CD14-positive monocyte (primary cell): ENCODE measurements around the gene PWP2. TPM values are rescaled to one million over a fixed set of nuclear protein-coding genes. Genes with fewer than 3 reads are reported as not detected.

Experiments
- DNase-seq, 3 donors: peaks; one replicate each; pipeline ENCODE4 v3.0.0-alpha.2; 2011 to 2022
- H2AFZ ChIP-seq: 2 replicates; pipeline ENCODE4 v1.6.0; 2012; ENCODE audit warnings: mild to moderate bottlenecking, low read depth, low read length, inconsistent platforms; ENCODE audit not compliant: insufficient read depth, poor library complexity, severe bottlenecking
- H3K27ac ChIP-seq, 2 donors: 1 replicate in 1 of 2; 2 replicates in 1 of 2; pipeline ENCODE4 v1.5.1; 2012 to 2013; ENCODE audit warnings: low read length in 2 of 2, control low read depth in 1 of 2, inconsistent platforms in 1 of 2, low read depth in 1 of 2, mild to moderate bottlenecking in 1 of 2
- H3K27me3 ChIP-seq, 2 donors: one replicate each; pipeline versions ENCODE4 v1.6.0 to v1.6.1; 2011 to 2013; ENCODE audit warnings: low read length in 2 of 2; ENCODE audit not compliant: control insufficient read depth in 2 of 2, insufficient read depth in 2 of 2
- H3K36me3 ChIP-seq, 2 donors: replicated peaks in 1 of 2; 1 replicate in 1 of 2; 2 replicates in 1 of 2; pipeline versions ENCODE4 v1.5.1 to v1.6.1; 2012 to 2013; ENCODE audit warnings: low read length in 2 of 2, control low read depth in 1 of 2, inconsistent platforms in 1 of 2, mild to moderate bottlenecking in 1 of 2; ENCODE audit not compliant: insufficient read depth in 2 of 2, control insufficient read depth in 1 of 2
- H3K4me1 ChIP-seq, 2 donors: 1 replicate in 1 of 2; 2 replicates in 1 of 2; pipeline versions ENCODE4 v1.5.1 to v1.6.1; 2012 to 2013; ENCODE audit warnings: low read length in 2 of 2, control low read depth in 1 of 2, inconsistent platforms in 1 of 2, mild to moderate bottlenecking in 1 of 2, moderate library complexity in 1 of 2; ENCODE audit not compliant: insufficient read depth in 2 of 2, control insufficient read depth in 1 of 2
- H3K4me2 ChIP-seq: replicated peaks from 2 replicates; pipeline ENCODE3; 2012; ENCODE audit warnings: low read length, moderate library complexity, mild to moderate bottlenecking; ENCODE audit not compliant: poor library complexity, severe bottlenecking; ENCODE audit errors: extremely low read depth
- H3K4me3 ChIP-seq, 3 experiments: fragments of 200-600 bp in 1 of 3; sonication (generic) in 1 of 3; replicated peaks in 1 of 3; 1 replicate in 2 of 3; 2 replicates in 1 of 3; pipeline ENCODE4 v1.5.1; 2011 to 2013; ENCODE audit warnings: low read length in 3 of 3, mild to moderate bottlenecking in 3 of 3, control low read depth in 2 of 3, low read depth in 2 of 3, inconsistent platforms in 1 of 3, moderate library complexity in 1 of 3
- H3K79me2 ChIP-seq: 2 replicates; pipeline ENCODE4 v1.6.0; 2012; ENCODE audit warnings: mild to moderate bottlenecking, control low read depth, inconsistent platforms, low read length, moderate library complexity; ENCODE audit not compliant: insufficient read depth
- H3K9ac ChIP-seq: 2 replicates; pipeline ENCODE4 v1.6.0; 2017; ENCODE audit warnings: low read length, mild to moderate bottlenecking; ENCODE audit not compliant: insufficient read depth, poor library complexity, severe bottlenecking
- H3K9me3 ChIP-seq, 2 donors: replicated peaks in 1 of 2; 1 replicate in 1 of 2; 2 replicates in 1 of 2; pipeline versions ENCODE4 v1.5.1 to v1.6.1; 2012 to 2013; ENCODE audit warnings: low read length in 2 of 2, control low read depth in 1 of 2; ENCODE audit not compliant: control insufficient read depth in 1 of 2, insufficient read depth in 1 of 2
- H4K20me1 ChIP-seq: 2 replicates; pipeline ENCODE4 v1.6.0; 2012; ENCODE audit warnings: mild to moderate bottlenecking, low read length, control low read depth, moderate library complexity; ENCODE audit not compliant: insufficient read depth
- H3K27ac Mint-ChIP-seq, 7 donors: one replicate each; pipeline ENCODE4 v1.8.0; 2020; ENCODE audit warnings: mild to moderate bottlenecking in 7 of 7, mixed read lengths in 7 of 7, moderate library complexity in 6 of 7, inconsistent platforms in 2 of 7
- H3K27me3 Mint-ChIP-seq, 3 donors: one replicate each; pipeline ENCODE4 v1.8.0; 2021 to 2022; ENCODE audit warnings: low read depth in 3 of 3, mild to moderate bottlenecking in 3 of 3, mixed read lengths in 3 of 3, moderate library complexity in 3 of 3, inconsistent platforms in 1 of 3
- H3K36me3 Mint-ChIP-seq, 2 donors: one replicate each; pipeline ENCODE4 v1.8.0; 2020; ENCODE audit warnings: mixed read lengths in 2 of 2, inconsistent platforms in 1 of 2, mild to moderate bottlenecking in 1 of 2
- H3K4me1 Mint-ChIP-seq: one replicate; pipeline ENCODE4 v1.8.0; 2020; ENCODE audit warnings: mild to moderate bottlenecking, mixed read lengths
- H3K4me3 Mint-ChIP-seq, 2 donors: one replicate each; pipeline ENCODE4 v1.8.0; 2020; ENCODE audit warnings: mild to moderate bottlenecking in 2 of 2, mixed read lengths in 2 of 2, moderate library complexity in 1 of 2
- H3K9me3 Mint-ChIP-seq, 7 donors: one replicate each; pipeline ENCODE4 v1.8.0; 2020 to 2022; ENCODE audit warnings: mixed read lengths in 7 of 7, mild to moderate bottlenecking in 6 of 7, moderate library complexity in 6 of 7, inconsistent platforms in 2 of 7
- CTCF ChIP-seq: fragments of 200-600 bp; IDR thresholded peaks from one replicate; pipeline ENCODE4 v1.8.0; 2022; ENCODE audit warnings: antibody characterized with exemption, mild to moderate bottlenecking
- WGBS: methylation state at CpG from one replicate; pipeline ENCODE4 v1.1.5; 2013; ENCODE audit warnings: missing lambda C conversion rate; ENCODE audit not compliant: insufficient coverage; 5-methylcytosine and 5-hydroxymethylcytosine counted together
- intact Hi-C, 2 donors: fragments of 100-400 bp; cut with micrococcal nuclease; formaldehyde crosslinking; loops; one replicate each; pipeline versions ENCODE4 v1.15.0 to v1.15.1; 2023
- polyA plus RNA-seq, 3 donors: library from polyadenylated mRNA; depleted of rRNA in 1 of 3; unstranded in 2 of 3; stranded (reverse) in 1 of 3; fragments of 300-500 nt in 2 of 3; fragments of >200 nt in 1 of 3; fragmentation: Illumina TruSeq in 2 of 3; gene quantifications; 1 replicate in 2 of 3; 2 replicates in 1 of 3; pipeline ENCODE4 v1.2.3, GENCODE V29; 2012 to 2021

The PWP2 gene
- polyA plus RNA-seq, 3 donors: 2.1 to 4.4 (median 4.4) TPM

DNA sequence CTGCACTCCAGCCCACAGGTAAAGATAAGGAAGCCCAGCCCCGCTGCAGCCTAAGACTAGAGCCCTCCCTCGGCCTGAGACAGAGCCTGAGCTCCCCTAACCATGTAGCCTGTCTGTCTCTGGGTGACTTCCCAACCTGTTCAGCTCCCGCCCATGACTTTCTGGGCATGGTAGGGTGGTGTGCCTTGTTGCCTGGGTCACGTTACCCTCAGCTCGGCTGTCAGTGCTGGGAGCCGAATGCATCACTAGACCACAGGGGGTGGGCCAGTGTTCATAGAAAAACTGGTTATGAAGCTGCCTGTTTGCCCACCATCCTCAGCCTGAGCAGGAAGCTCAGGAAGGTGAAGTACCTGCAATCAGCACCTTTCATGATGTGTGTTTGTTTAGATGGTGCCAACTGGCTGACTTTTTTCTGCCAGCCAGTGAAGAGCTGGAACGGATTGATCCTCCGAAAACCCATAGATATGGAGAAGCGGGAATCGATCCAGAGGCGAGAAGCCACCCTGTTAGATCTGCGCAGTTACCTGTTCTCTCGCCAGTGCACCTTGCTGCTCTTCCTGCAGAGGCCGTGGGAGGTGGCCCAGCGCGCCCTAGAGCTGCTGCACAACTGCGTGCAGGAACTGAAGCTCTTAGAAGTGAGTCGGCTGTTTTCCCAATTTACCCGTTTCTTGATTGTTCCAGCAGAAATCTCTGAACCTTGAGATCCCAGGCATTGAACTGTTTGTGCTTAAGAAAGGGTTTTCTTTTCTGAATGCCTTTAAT, 43.9 kb upstream of the PWP2 start:
- Histone ChIP-seq H3K4me1 (peaks cover 3 to 7% of the 10 kb centered on the region in 2 donors), H3K79me2 (peaks cover 33% of the 10 kb centered on the region), H2AFZ (no peak overlapping the region), H3K27ac (no peak overlapping the region), H3K9ac (no peak overlapping the region), H3K9me3 (no peaks in the 10 kb centered on the region), H3K4me2 (no peak overlapping the region), H3K27me3 (no peaks in the 10 kb centered on the region), H3K36me3 (peaks cover 57 to 85% of the 10 kb centered on the region in 2 donors), H4K20me1 (peaks cover 67% of the 10 kb centered on the region), H3K4me3 (no peak overlapping the region)
- no peak for DNase-seq
- no peak for TF ChIP-seq CTCF
- Mint-ChIP-seq H3K9me3 (no peaks in the 10 kb centered on the region), H3K27me3 (peaks cover 0 to 4% (median 0%) of the 10 kb centered on the region in 3 donors), H3K36me3 (peaks cover 70 to 89% of the 10 kb centered on the region in 2 donors), H3K4me3 (no peak overlapping the region), H3K27ac (peak overlapping the region in 5 of 7 donors; percentile 3 to 64 (median 57)), H3K4me1 (peaks cover 13% of the 10 kb centered on the region)
- 91% methylated on average over 19 of the region's 19 CpGs for WGBS
- intact Hi-C loops: no loop called here

- peaks cover 52 to 84% of the 10 kb centered on the region in 2 donors for H3K36me3 ChIP-seq
- Mint-ChIP-seq H3K4me3 (no peak overlapping the region), H3K4me1 (peaks cover 13% of the 10 kb centered on the region), H3K27me3 (peaks cover 0 to 2% (median 0%) of the 10 kb centered on the region in 3 donors), H3K27ac (peak overlapping the region in 5 of 7 donors; percentile 63 to 80 (median 72)), H3K36me3 (peaks cover 69 to 88% of the 10 kb centered on the region in 2 donors), H3K9me3 (no peaks in the 10 kb centered on the region)
- intact Hi-C loops: no loop called here
- peaks cover 3 to 7% of the 10 kb centered on the region in 2 donors for H3K4me1 ChIP-seq
- H4K20me1 ChIP-seq: peaks cover 72% of the 10 kb centered on the region
- 92% methylated on average over 11 of the region's 13 CpGs for WGBS
- no peak for TF ChIP-seq CTCF
- H3K4me3 ChIP-seq: no peak overlapping the region
- DNase-seq: no peak
- H3K4me2 ChIP-seq: no peak overlapping the region
- no peak overlapping the region for H2AFZ ChIP-seq
- H3K27ac ChIP-seq: peak overlapping the region in 1 of 2 donors; percentile 36
- no peak overlapping the region for H3K9ac ChIP-seq
- peaks cover 40% of the 10 kb centered on the region for H3K79me2 ChIP-seq
- no peaks in the 10 kb centered on the region for H3K27me3 ChIP-seq
- no peaks in the 10 kb centered on the region for H3K9me3 ChIP-seq
Observed at GRCh38 chr21:44064852-44065403, 42.3 kb upstream of the PWP2 start.
